ENCODE results near the gene SYT8.
"Not testable (repeated sequence)": the region's sequence is repeated elsewhere in the genome, so short reads cannot be mapped to it uniquely, and the experiment has no call there.

The SYT8 gene

GRCh38 chr11:1870721-1871466 lies 36.1 kb downstream of the SYT8 start:
- in situ Hi-C loops (cut with MboI; ENCODE audit: low sequenced_read_pairs): no loop called here

DNA sequence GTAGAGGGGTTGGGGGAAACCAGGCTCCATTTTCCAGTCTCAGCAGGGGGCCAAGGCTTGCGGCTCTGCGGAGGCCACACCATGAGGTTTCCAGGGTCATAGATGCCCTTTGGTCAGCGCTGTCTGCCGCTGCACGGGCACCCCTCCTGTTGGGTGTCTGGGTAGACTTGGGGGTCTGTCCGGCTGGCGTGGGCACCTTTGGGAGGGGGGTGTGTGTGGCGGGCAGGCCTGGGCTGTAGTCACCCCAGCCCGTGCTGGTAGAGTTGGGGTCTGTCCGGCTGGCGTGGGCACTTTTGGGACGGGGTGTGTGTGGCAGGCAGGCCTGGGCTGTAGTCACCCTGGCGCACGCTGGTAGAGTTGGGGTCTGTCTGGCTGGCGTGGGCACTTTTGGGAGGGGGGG lies 36.7 kb downstream of the SYT8 start:
- in situ Hi-C loops (cut with MboI; ENCODE audit: low sequenced_read_pairs): no loop called here

- in situ Hi-C loops (cut with MboI; ENCODE audit: low sequenced_read_pairs): no loop called here
Measured at GRCh38 chr11:1872267-1872985, 37.6 kb downstream of the SYT8 start.

- in situ Hi-C loops (cut with MboI; ENCODE audit: low sequenced_read_pairs): no loop called here
Measured at GRCh38 chr11:1873048-1873812, 38.4 kb downstream of the SYT8 start.

DNA sequence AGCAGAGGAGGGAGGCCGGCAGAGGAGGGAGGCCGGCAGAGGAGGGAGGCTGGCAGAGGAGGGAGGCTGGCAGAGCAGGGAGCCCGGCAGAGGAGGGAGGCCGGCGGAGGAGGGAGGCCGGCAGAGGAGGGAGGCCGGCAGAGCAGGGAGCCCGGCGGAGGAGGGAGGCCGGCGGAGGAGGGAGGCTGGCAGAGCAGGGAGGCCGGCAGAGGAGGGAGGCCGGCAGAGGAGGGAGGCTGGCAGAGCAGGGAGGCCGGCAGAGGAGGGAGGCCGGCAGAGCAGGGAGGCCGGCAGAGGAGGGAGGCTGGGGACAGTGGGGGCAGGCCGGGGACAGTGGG lies 39.0 kb downstream of the SYT8 start:
- in situ Hi-C loops (cut with MboI; ENCODE audit: low sequenced_read_pairs): not testable (repeated sequence)

DNA sequence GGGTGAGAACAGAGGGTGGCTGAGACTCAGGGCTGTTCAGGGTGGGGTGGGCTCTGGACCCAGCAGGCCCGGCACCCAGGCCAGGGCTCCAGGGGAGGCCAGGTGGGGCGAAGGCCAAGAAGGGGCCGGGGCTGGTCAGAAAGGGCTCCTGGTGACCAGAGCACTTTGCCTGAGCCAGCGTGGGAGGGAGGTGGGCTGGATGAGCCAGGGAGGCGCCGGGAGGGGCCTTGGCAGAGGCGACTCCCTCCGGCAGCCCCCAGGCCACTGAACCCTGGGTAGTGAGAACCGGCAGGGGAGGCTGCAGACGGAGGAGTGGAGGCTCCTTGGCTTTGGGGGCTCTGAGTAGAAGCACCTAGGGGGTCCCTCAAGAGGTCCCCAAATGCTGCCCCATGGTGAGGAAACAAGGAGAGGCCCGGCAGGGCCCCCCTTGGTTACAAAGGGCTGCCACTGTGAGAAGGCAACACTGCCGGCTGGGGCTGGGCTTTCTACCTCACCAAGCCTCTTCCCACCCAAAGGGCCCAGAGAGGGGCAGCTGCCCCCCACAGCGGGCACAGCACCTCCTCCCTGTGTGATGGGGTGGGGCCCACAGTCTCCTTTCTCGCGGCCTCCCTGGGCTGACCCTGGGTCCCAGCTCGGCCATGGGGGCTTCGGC lies 39.8 kb downstream of the SYT8 start:
- in situ Hi-C loops (cut with MboI; ENCODE audit: low sequenced_read_pairs): not testable (repeated sequence)

DNA sequence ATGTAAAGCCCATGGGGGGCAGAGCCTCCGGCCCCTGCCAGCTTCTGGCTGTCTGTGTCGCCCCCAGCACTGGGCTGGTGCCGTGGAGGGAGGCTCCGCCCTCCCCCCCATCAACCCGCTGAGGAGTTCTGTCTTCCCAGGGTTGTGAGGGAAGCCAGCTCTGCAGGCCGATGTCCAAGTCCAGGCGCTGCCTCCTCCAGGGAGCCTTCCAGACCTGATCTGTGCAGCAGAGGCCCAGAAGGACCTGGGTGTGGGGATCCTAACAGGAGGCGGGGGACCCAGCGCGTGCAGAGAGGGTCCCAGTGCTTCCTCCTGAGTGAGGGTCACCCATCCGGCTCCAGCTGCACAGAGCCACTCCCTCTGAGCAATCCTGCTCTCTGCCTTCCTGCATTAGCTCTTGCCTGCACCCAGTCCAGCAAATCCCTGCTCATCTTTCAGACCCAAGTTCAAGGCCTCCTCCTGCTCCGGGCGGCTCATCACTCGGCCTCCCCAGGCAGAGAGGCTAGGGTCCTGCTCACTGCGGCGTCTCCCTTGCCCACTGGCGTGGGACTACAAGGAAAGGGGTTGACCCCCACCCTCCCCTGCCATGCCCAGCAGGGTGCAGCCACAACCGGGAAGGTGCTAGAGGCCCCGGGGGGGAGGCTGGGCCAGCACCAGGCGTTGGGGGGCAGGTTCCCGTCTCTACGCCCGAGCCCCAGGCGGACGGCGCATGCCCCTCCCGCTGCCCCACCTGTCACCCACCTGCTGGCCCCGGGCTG lies 40.5 kb downstream of the SYT8 start:
- in situ Hi-C loops (cut with MboI; ENCODE audit: low sequenced_read_pairs): no loop called here

- in situ Hi-C loops (cut with MboI; ENCODE audit: low sequenced_read_pairs): not testable (repeated sequence)
Measured at GRCh38 chr11:1875851-1876301, 41.1 kb downstream of the SYT8 start.

DNA sequence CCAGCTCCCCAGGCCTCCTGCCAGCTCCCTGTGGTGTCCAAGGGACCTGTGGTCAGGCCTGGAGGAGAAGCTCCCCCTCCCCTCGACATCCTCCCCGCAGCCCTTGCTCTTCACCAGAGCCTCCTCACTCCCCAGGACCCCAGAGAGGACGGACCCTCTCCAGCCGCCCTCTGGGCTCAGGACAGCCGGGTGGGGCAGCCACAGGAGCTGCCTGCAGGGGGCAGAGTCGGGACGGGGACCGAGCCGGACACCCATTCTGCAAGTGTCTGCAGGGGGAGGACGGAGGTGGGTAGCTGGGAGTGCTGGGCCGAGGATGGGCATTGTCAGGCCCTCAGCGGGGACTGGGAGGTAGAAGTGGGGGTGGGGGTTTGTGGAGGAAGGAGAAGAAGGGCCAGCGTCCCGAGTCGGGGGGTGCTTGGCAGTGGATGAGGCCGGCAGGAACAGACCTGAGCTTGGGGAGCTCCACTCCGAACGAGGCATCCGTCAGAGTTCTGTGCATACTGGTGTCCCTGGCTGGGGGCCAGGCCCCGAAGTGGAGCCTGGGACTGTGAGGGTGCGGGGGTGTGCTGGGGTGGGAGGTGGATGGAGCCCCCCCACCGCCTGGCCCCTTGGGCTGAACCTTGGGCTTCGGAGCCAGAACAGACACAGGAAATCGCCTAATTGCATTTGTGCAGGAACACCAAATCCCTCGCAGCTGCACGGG lies 41.7 kb downstream of the SYT8 start:
- in situ Hi-C loops (cut with MboI; ENCODE audit: low sequenced_read_pairs): no loop called here

GRCh38 chr11:1877211-1878136 lies 42.7 kb downstream of the SYT8 start:
- in situ Hi-C loops (cut with MboI; ENCODE audit: low sequenced_read_pairs): no loop called here

GRCh38 chr11:1878137-1879031 lies 43.6 kb downstream of the SYT8 start:
- in situ Hi-C loops (cut with MboI; ENCODE audit: low sequenced_read_pairs): no loop called here

DNA sequence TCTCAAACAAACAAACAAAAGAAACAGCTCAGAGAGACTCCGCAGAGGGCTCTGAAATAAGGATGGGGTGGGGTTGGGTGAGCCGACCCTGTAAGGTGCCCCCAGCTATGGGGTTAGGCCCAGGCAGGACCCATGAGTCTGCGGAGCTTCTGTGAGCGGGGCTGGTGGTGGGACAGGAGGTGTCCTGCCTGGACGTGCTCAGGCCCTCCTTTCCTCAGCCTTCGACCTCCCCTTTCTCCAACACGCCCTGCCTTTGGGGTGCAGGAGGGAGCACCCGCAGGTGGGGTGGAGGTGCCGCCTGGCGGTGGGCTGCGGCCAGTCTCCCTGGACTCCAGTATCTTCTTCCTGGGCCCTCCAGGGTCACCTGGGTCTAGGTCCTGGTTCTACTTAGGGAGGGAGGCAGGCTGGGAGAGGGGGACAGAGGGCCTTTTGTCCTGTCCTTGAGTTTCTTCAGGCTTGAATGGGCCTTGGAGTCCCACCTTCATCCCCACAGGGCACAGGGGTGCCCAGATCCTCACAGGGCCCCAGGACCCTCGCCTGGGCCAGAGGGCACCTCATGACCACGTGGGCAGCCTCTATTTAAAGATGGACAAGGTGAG lies 44.7 kb downstream of the SYT8 start:
- in situ Hi-C loops (cut with MboI; ENCODE audit: low sequenced_read_pairs): no loop called here

DNA sequence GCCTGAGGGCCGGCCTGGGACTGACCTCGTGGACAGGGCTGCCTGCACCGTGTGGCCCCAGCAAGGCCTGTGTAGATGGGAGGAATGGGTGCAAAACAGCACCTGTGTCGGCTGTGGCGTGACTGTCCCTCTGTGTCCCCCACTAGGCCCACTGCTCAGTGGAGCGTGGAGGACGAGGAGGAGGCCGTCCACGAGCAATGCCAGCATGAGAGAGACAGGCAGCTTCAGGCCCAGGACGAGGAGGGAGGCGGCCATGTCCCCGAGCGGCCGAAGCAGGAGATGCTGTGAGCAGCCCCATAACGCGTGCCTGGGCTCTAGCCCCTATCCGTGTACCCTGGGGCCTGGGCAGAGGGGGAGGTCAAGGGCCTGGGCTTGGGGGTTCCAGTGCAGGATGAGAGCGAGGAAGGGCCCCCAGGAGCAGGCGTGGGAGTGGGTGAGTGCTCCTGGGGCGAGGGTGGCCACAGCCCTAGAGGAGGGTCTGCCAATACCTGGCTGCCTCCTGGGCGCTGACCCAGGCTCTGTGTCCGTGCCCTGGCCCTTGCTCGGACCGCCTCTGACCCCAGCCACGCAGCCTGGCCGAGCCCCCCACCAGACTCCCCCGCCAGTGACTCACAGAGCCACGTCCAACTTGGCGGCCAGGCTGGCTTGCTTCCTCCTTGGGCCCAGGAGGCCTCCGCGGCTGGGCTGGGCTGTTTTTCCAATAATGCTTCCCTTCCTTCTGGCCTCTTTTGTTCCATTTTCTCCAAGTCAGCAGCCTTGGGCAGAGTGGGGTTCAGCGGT lies 45.3 kb downstream of the SYT8 start:
- in situ Hi-C loops (cut with MboI; ENCODE audit: low sequenced_read_pairs): no loop called here

- in situ Hi-C loops (cut with MboI; ENCODE audit: low sequenced_read_pairs): no loop called here
Measured at GRCh38 chr11:1880746-1881441, 46.1 kb downstream of the SYT8 start.

- in situ Hi-C loops (cut with MboI; ENCODE audit: low sequenced_read_pairs): no loop called here
Measured at GRCh38 chr11:1881442-1882264, 46.9 kb downstream of the SYT8 start.

Data from HL-60/S4 treated with retinoic acid at 250 ng/mL for 4 days and 3 days (cell line).